Endothelial cell (in vitro differentiated cells): Measurements from ENCODE around the gene NEDD4L. TPM values are rescaled to one million over a fixed set of nuclear protein-coding genes. Genes with fewer than 3 reads are reported as not detected.

Experiments used
- DNase-seq: peaks from one replicate; pipeline ENCODE4 v3.0.0; 2021; ENCODE audit warnings: low spot score
- H3K27ac Mint-ChIP-seq: one replicate; pipeline ENCODE4 v1.8.0; 2021; ENCODE audit warnings: mixed read lengths, inconsistent platforms; ENCODE audit not compliant: unreplicated experiment
- H3K27me3 Mint-ChIP-seq: one replicate; pipeline ENCODE4 v1.8.0; 2021; ENCODE audit warnings: mild to moderate bottlenecking, moderate library complexity, mixed read lengths, inconsistent platforms; ENCODE audit not compliant: unreplicated experiment
- H3K36me3 Mint-ChIP-seq: one replicate; pipeline ENCODE4 v1.8.0; 2021; ENCODE audit warnings: mild to moderate bottlenecking, low read depth, mixed read lengths, inconsistent platforms; ENCODE audit not compliant: unreplicated experiment
- H3K4me1 Mint-ChIP-seq: one replicate; pipeline ENCODE4 v1.8.0; 2021; ENCODE audit warnings: mild to moderate bottlenecking, mixed read lengths, inconsistent platforms; ENCODE audit not compliant: unreplicated experiment
- H3K4me3 Mint-ChIP-seq: one replicate; pipeline ENCODE4 v1.8.0; 2021; ENCODE audit warnings: mild to moderate bottlenecking, mixed read lengths, inconsistent platforms; ENCODE audit not compliant: unreplicated experiment
- H3K9me3 Mint-ChIP-seq: one replicate; pipeline ENCODE4 v1.8.0; 2021; ENCODE audit warnings: mixed read lengths, inconsistent platforms; ENCODE audit not compliant: unreplicated experiment
- CTCF ChIP-seq: fragments of 200-600 bp; sonication (generic); IDR thresholded peaks from one replicate; pipeline ENCODE4 v1.5.0; 2021; ENCODE audit warnings: antibody characterized with exemption; ENCODE audit not compliant: unreplicated experiment
- total RNA-seq: library from RNA; stranded (reverse); fragmentation: NEBNext Ultra II Directional; extraction: Animal tissue kit (Norgen Biotek cat#: 25700); gene quantifications from one replicate; pipeline ENCODE4 v1.2.1, GENCODE V29; 2021; ENCODE audit not compliant: unreplicated experiment

Gene NEDD4L
- total RNA-seq, 1 donor from 2014 or later: 42.8 TPM

GRCh38 chr18:58253318-58253717, 209.3 kb downstream of the NEDD4L start:
- Mint-ChIP-seq H3K36me3 (peaks cover 4% of the 10 kb centered on the region), H3K4me1 (peaks cover 5% of the 10 kb centered on the region), H3K27ac (no peak overlapping the region), H3K9me3 (no peaks in the 10 kb centered on the region), H3K27me3 (no peaks in the 10 kb centered on the region), H3K4me3 (no peak overlapping the region)
- DNase-seq: no peak
- no peak for TF ChIP-seq CTCF

DNA sequence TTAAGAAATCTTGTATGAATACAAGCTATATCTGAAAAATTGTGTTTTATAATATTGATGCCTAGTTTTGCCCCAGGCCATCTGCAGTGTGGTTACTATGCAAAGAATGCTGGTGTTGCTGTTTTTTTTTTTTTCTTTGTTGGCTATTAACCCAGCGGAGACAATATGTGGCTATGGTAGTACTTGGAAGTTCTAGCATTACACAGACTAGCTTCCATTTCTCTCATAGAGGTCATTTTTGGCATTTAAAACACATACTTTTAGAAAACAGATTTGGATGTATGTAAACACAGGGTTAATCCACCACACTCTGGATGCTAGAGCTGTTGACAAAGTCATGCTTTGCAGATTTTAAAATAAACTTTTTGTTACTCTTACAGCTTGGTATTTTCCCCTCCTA, 209.8 kb downstream of the NEDD4L start:
- Mint-ChIP-seq H3K27me3 (no peaks in the 10 kb centered on the region), H3K4me3 (no peak overlapping the region), H3K4me1 (peaks cover 5% of the 10 kb centered on the region), H3K36me3 (peaks cover 4% of the 10 kb centered on the region), H3K27ac (no peak overlapping the region), H3K9me3 (no peaks in the 10 kb centered on the region)
- no peak for TF ChIP-seq CTCF
- DNase-seq: no peak

- no peak overlapping the region for H3K27ac Mint-ChIP-seq
Measured at GRCh38 chr18:58254873-58255511, 211.0 kb downstream of the NEDD4L start.

DNA sequence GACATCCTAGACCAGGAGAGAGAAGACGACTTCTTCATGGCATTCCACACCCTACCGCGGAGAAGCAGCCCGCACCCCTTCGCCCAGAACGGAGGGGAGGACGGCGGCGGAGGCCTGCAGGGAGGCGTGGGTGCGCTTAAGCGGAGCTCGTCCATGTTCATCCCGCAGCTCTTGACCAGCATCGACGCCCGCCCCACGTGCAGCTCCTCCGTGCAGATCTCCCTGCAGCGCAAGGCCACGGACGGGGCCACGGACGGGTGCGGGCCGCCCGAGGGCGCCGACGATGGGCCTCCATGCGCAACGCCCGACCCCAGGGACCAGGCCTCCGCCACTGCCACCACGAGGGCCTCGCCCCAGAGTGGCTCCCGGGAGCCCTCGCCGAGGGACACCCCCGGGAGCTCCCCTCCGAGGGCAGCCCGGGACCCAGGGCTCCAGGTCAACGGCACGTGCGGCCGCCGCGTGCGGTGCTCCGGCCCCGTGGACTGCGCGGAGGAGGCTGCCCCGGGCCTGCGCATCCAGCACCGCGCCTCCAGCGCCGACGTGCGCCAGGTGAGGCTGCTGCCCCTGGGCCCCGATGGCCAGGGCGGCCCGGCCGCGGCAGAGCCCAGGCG, 211.8 kb downstream of the NEDD4L start:
- Mint-ChIP-seq H3K27me3 (no peaks in the 10 kb centered on the region), H3K27ac (no peak overlapping the region), H3K4me1 (peaks cover 5% of the 10 kb centered on the region), H3K4me3 (no peak overlapping the region), H3K36me3 (peaks cover 4% of the 10 kb centered on the region), H3K9me3 (no peaks in the 10 kb centered on the region)
- TF ChIP-seq CTCF: no peak
- DNase-seq: no peak

More at GRCh38 chr18:58254873-58255511, 211.0 kb downstream of the NEDD4L start:
- TF ChIP-seq CTCF: no peak
- no peaks in the 10 kb centered on the region for H3K9me3 Mint-ChIP-seq
- no peak overlapping the region for H3K4me3 Mint-ChIP-seq
- no peak for DNase-seq
- H3K27me3 Mint-ChIP-seq: no peaks in the 10 kb centered on the region
- H3K4me1 Mint-ChIP-seq: peaks cover 5% of the 10 kb centered on the region
- H3K36me3 Mint-ChIP-seq: peaks cover 4% of the 10 kb centered on the region
